Subcutaneous abdominal adipose tissue (tissue), 5 donors: ENCODE data around the gene EPHA8.

Experiments used
- H3K27ac ChIP-seq: one replicate; pipeline ENCODE4 v1.7.0; 2013; ENCODE audit warnings: low read depth, mild to moderate bottlenecking, inconsistent platforms, low read length, moderate library complexity
- H3K27me3 ChIP-seq, 5 donors: one replicate each; pipeline ENCODE4 v1.7.0; 2013; ENCODE audit warnings: low read length in 5 of 5, inconsistent platforms in 1 of 5; ENCODE audit not compliant: control insufficient read depth in 5 of 5, insufficient read depth in 4 of 5
- H3K36me3 ChIP-seq, 5 donors: one replicate each; pipeline ENCODE4 v1.7.0; 2013; ENCODE audit warnings: low read length in 5 of 5; ENCODE audit not compliant: control insufficient read depth in 5 of 5, insufficient read depth in 5 of 5
- H3K4me1 ChIP-seq, 5 donors: one replicate each; pipeline ENCODE4 v1.7.0; 2013; ENCODE audit warnings: low read length in 5 of 5, mild to moderate bottlenecking in 3 of 5, moderate library complexity in 1 of 5; ENCODE audit not compliant: control insufficient read depth in 5 of 5, insufficient read depth in 5 of 5
- H3K4me3 ChIP-seq, 5 donors: one replicate each; pipeline ENCODE4 v1.7.0; 2013; ENCODE audit warnings: low read length in 5 of 5, low read depth in 1 of 5
- H3K9ac ChIP-seq, 5 donors: one replicate each; pipeline ENCODE4 v1.7.0; 2013; ENCODE audit warnings: low read length in 5 of 5, mild to moderate bottlenecking in 4 of 5, moderate library complexity in 3 of 5
- H3K9me3 ChIP-seq, 5 donors: one replicate each; pipeline ENCODE4 v1.7.0; 2013; ENCODE audit warnings: low read length in 5 of 5; ENCODE audit not compliant: control insufficient read depth in 5 of 5
- donor health status: healthy.
- donor health status: healthy.
- donor health status: healthy.
- donor health status: healthy.
- donor health status: healthy.

Gene EPHA8

GRCh38 chr1:22526098-22526497 lies 37.2 kb upstream of the EPHA8 start:
- H3K9ac ChIP-seq, result no peak overlapping the region
- H3K27ac ChIP-seq, result no peak overlapping the region
- H3K9me3 ChIP-seq, result no peaks in the 10 kb centered on the region
- H3K36me3 ChIP-seq, result peaks cover 11 to 71% (median 67%) of the 10 kb centered on the region in 5 donors
- H3K4me3 ChIP-seq, result no peak overlapping the region
- peaks cover 2 to 10% (median 6%) of the 10 kb centered on the region in 5 donors for H3K4me1 ChIP-seq
- no peaks in the 10 kb centered on the region for H3K27me3 ChIP-seq

- Histone ChIP-seq H3K4me3 (no peak overlapping the region), H3K27me3 (no peaks in the 10 kb centered on the region), H3K27ac (no peak overlapping the region), H3K4me1 (peaks cover 2 to 16% (median 9%) of the 10 kb centered on the region in 5 donors), H3K9ac (no peak overlapping the region), H3K36me3 (peaks cover 11 to 66% (median 61%) of the 10 kb centered on the region in 5 donors), H3K9me3 (no peaks in the 10 kb centered on the region)
These were observed 36.6 kb upstream of the EPHA8 start for GRCh38 chr1:22526677-22527076.

GRCh38 chr1:22527122-22527521 lies 36.2 kb upstream of the EPHA8 start:
- Histone ChIP-seq H3K9ac (no peak overlapping the region), H3K27ac (no peak overlapping the region), H3K4me1 (peaks cover 2 to 16% (median 9%) of the 10 kb centered on the region in 5 donors), H3K4me3 (no peak overlapping the region), H3K9me3 (no peaks in the 10 kb centered on the region), H3K36me3 (peaks cover 8 to 63% (median 57%) of the 10 kb centered on the region in 5 donors), H3K27me3 (no peaks in the 10 kb centered on the region)

GRCh38 chr1:22527555-22528296 lies 35.6 kb upstream of the EPHA8 start:
- Histone ChIP-seq H3K4me3 (no peak overlapping the region), H3K4me1 (peaks cover 2 to 16% (median 9%) of the 10 kb centered on the region in 5 donors), H3K27ac (no peak overlapping the region), H3K36me3 (peaks cover 8 to 61% (median 57%) of the 10 kb centered on the region in 5 donors), H3K27me3 (no peaks in the 10 kb centered on the region), H3K9ac (no peak overlapping the region), H3K9me3 (no peaks in the 10 kb centered on the region)

- peaks cover 2 to 16% (median 9%) of the 10 kb centered on the region in 5 donors for H3K4me1 ChIP-seq
- H3K27ac ChIP-seq, result no peak overlapping the region
- H3K4me3 ChIP-seq, result no peak overlapping the region
- no peak overlapping the region for H3K9ac ChIP-seq
- H3K36me3 ChIP-seq, result peaks cover 5 to 63% (median 60%) of the 10 kb centered on the region in 5 donors
- no peaks in the 10 kb centered on the region for H3K9me3 ChIP-seq
- no peaks in the 10 kb centered on the region for H3K27me3 ChIP-seq
These were observed 34.8 kb upstream of the EPHA8 start for GRCh38 chr1:22528451-22528850.

GRCh38 chr1:22529901-22530621 lies 33.2 kb upstream of the EPHA8 start:
- no peaks in the 10 kb centered on the region for H3K9me3 ChIP-seq
- no peaks in the 10 kb centered on the region for H3K27me3 ChIP-seq
- H3K36me3 ChIP-seq, result peaks cover 3 to 51% (median 47%) of the 10 kb centered on the region in 5 donors
- H3K27ac ChIP-seq, result no peak overlapping the region
- no peak overlapping the region for H3K4me3 ChIP-seq
- peaks cover 2 to 16% (median 9%) of the 10 kb centered on the region in 5 donors for H3K4me1 ChIP-seq
- peak overlapping the region in 1 of 5 donors; percentile 42 for H3K9ac ChIP-seq

GRCh38 chr1:22530715-22531114 lies 32.6 kb upstream of the EPHA8 start:
- peak overlapping the region in 1 of 5 donors; percentile 42 for H3K9ac ChIP-seq
- no peak overlapping the region for H3K27ac ChIP-seq
- H3K27me3 ChIP-seq, result no peaks in the 10 kb centered on the region
- no peaks in the 10 kb centered on the region for H3K9me3 ChIP-seq
- H3K4me1 ChIP-seq, result peaks cover 2 to 16% (median 9%) of the 10 kb centered on the region in 5 donors
- no peak overlapping the region for H3K4me3 ChIP-seq
- peaks cover 0 to 44% (median 42%) of the 10 kb centered on the region in 5 donors for H3K36me3 ChIP-seq

GRCh38 chr1:22531251-22531650 lies 32.0 kb upstream of the EPHA8 start:
- no peak overlapping the region for H3K27ac ChIP-seq

GRCh38 chr1:22533244-22533895 lies 29.9 kb upstream of the EPHA8 start:
- Histone ChIP-seq H3K4me3 (no peak overlapping the region), H3K9ac (no peak overlapping the region), H3K36me3 (peaks cover 0 to 20% (median 18%) of the 10 kb centered on the region in 5 donors), H3K27ac (no peak overlapping the region), H3K4me1 (peaks cover 2 to 16% (median 9%) of the 10 kb centered on the region in 5 donors), H3K9me3 (no peaks in the 10 kb centered on the region), H3K27me3 (no peaks in the 10 kb centered on the region)

More at GRCh38 chr1:22531251-22531650, 32.0 kb upstream of the EPHA8 start:
- no peaks in the 10 kb centered on the region for H3K9me3 ChIP-seq
- H3K4me3 ChIP-seq, result no peak overlapping the region
- peaks cover 2 to 16% (median 9%) of the 10 kb centered on the region in 5 donors for H3K4me1 ChIP-seq
- peaks cover 0 to 39% (median 37%) of the 10 kb centered on the region in 5 donors for H3K36me3 ChIP-seq
- no peak overlapping the region for H3K9ac ChIP-seq
- no peaks in the 10 kb centered on the region for H3K27me3 ChIP-seq
